Liver (tissue), 9 donors: Measurements from ENCODE around the gene ULK1. TPM values are rescaled to one million over a fixed set of nuclear protein-coding genes. Genes with fewer than 3 reads are reported as not detected.

Source experiments
- DNase-seq: peaks from one replicate; pipeline ENCODE4 v3.0.0-alpha.2; 2017; ENCODE audit warnings: low spot score
- H3K27ac ChIP-seq, 2 donors: one replicate each; pipeline ENCODE4 v1.7.0; 2013; ENCODE audit warnings: inconsistent platforms in 2 of 2, low read length in 2 of 2, control low read depth in 1 of 2, low read depth in 1 of 2, mild to moderate bottlenecking in 1 of 2
- H3K27me3 ChIP-seq, 4 donors: one replicate each; pipeline versions ENCODE4 v1.6.1 to v1.7.0; 2013; ENCODE audit warnings: low read length in 3 of 4, inconsistent platforms in 1 of 4, mild to moderate bottlenecking in 1 of 4, moderate library complexity in 1 of 4; ENCODE audit not compliant: control insufficient read depth in 4 of 4, insufficient read depth in 4 of 4
- H3K36me3 ChIP-seq, 4 donors: one replicate each; pipeline versions ENCODE4 v1.6.1 to v1.7.0; 2013; ENCODE audit warnings: low read length in 3 of 4, mild to moderate bottlenecking in 3 of 4, low read depth in 1 of 4, moderate library complexity in 1 of 4; ENCODE audit not compliant: control insufficient read depth in 4 of 4, insufficient read depth in 3 of 4
- H3K4me1 ChIP-seq, 4 donors: one replicate each; pipeline versions ENCODE4 v1.6.1 to v1.7.0; 2013; ENCODE audit warnings: low read length in 3 of 4, mild to moderate bottlenecking in 3 of 4, moderate library complexity in 1 of 4; ENCODE audit not compliant: control insufficient read depth in 4 of 4, insufficient read depth in 4 of 4
- H3K4me3 ChIP-seq, 3 donors: one replicate each; pipeline versions ENCODE4 v1.6.1 to v1.7.0; 2013; ENCODE audit warnings: low read length in 3 of 3, control low read depth in 1 of 3, low read depth in 1 of 3, mild to moderate bottlenecking in 1 of 3
- H3K9ac ChIP-seq, 2 donors: one replicate each; pipeline ENCODE4 v1.7.0; 2013; ENCODE audit warnings: low read length in 2 of 2, mild to moderate bottlenecking in 2 of 2, moderate library complexity in 2 of 2, control low read depth in 1 of 2, low read depth in 1 of 2
- H3K9me3 ChIP-seq, 4 donors: one replicate each; pipeline versions ENCODE4 v1.6.1 to v1.7.0; 2013; ENCODE audit warnings: low read length in 3 of 4; ENCODE audit not compliant: control insufficient read depth in 4 of 4
- EGR1 ChIP-seq, 2 donors: IDR thresholded peaks; 2 replicates each; pipeline ENCODE4 v1.6.1; 2016 to 2018; ENCODE audit warnings: antibody characterized with exemption in 2 of 2, low read depth in 2 of 2
- FOXA1 ChIP-seq: IDR thresholded peaks from 2 replicates; pipeline ENCODE4 v1.6.1; 2016; ENCODE audit warnings: antibody characterized with exemption
- FOXA2 ChIP-seq: IDR thresholded peaks from 2 replicates; pipeline ENCODE4 v1.6.1; 2016; ENCODE audit warnings: antibody characterized with exemption
- GABPA ChIP-seq, 2 donors: IDR thresholded peaks in 1 of 2; conservative IDR thresholded peaks in 1 of 2; 2 replicates each; pipeline ENCODE4 v1.6.1; 2016; ENCODE audit warnings: antibody characterized with exemption in 2 of 2, mild to moderate bottlenecking in 1 of 2, moderate library complexity in 1 of 2
- HNF4A ChIP-seq, 2 donors: conservative IDR thresholded peaks; 2 replicates each; pipeline ENCODE4 v1.6.1; 2016; ENCODE audit warnings: antibody characterized with exemption in 2 of 2, mild to moderate bottlenecking in 2 of 2
- HNF4G ChIP-seq: IDR thresholded peaks from 2 replicates; pipeline ENCODE4 v1.6.1; 2016; ENCODE audit warnings: antibody characterized with exemption
- JUND ChIP-seq, 2 donors: IDR thresholded peaks; 2 replicates each; pipeline ENCODE4 v1.6.1; 2016; ENCODE audit warnings: antibody characterized with exemption in 2 of 2
- NR2F2 ChIP-seq: IDR thresholded peaks from 2 replicates; pipeline ENCODE4 v1.6.1; 2016; ENCODE audit warnings: antibody characterized with exemption
- RAD21 ChIP-seq, 2 donors: IDR thresholded peaks; 2 replicates each; pipeline ENCODE4 v1.6.1; 2016; ENCODE audit warnings: antibody characterized with exemption in 2 of 2, mild to moderate bottlenecking in 2 of 2
- RXRA ChIP-seq, 2 donors: IDR thresholded peaks; 2 replicates each; pipeline ENCODE4 v1.6.1; 2017 to 2018; ENCODE audit warnings: antibody characterized with exemption in 2 of 2, mild to moderate bottlenecking in 1 of 2
- SP1 ChIP-seq: IDR thresholded peaks from 2 replicates; pipeline ENCODE4 v1.6.1; 2018; ENCODE audit warnings: antibody characterized with exemption, mild to moderate bottlenecking
- TAF1 ChIP-seq: conservative IDR thresholded peaks from 2 replicates; pipeline ENCODE4 v1.6.1; 2016; ENCODE audit warnings: antibody characterized with exemption, mild to moderate bottlenecking
- YY1 ChIP-seq: IDR thresholded peaks from 2 replicates; pipeline ENCODE4 v1.6.1; 2016; ENCODE audit warnings: antibody characterized with exemption, mild to moderate bottlenecking
- WGBS: extraction: QIAGEN DNeasy Blood & Tissue Kit; methylation state at CpG from one replicate; pipeline ENCODE4 v1.1.7; 2013; 5-methylcytosine and 5-hydroxymethylcytosine counted together
- polyA plus RNA-seq, 2 donors: library from polyadenylated mRNA; stranded (reverse) in 1 of 2; unstranded in 1 of 2; fragments of 200-250 nt in 1 of 2; fragments of >200 nt in 1 of 2; fragmentation: Nextera tagmentation in 1 of 2; extraction: Ambion mirVana in 1 of 2; gene quantifications; one replicate each; pipeline versions ENCODE4 v1.2.1 to v1.2.3, GENCODE V29; 2013 to 2015
- total RNA-seq, 2 donors: library from RNA; depleted of rRNA; stranded (reverse); fragments of >200 nt; gene quantifications; one replicate each; pipeline ENCODE4 v1.2.3, GENCODE V29; 2014
- TF ChIP-seq, protein P1 (sequence below): IDR thresholded peaks from 2 replicates; pipeline ENCODE4 v1.6.1; 2016; ENCODE audit warnings: antibody characterized with exemption
- TF ChIP-seq, protein P2 (sequence below): IDR thresholded peaks from 2 replicates; pipeline ENCODE4 v1.6.1; 2016; ENCODE audit warnings: antibody characterized with exemption
- TF ChIP-seq, protein P3 (sequence below): IDR thresholded peaks from 2 replicates; pipeline ENCODE4 v1.6.1; 2016; ENCODE audit warnings: antibody characterized with exemption
- TF ChIP-seq, protein P4 (sequence below): fragments of 150-350 bp; IDR thresholded peaks from 2 replicates; pipeline ENCODE4 v1.5.1; 2017; ENCODE audit warnings: improper control_type of control experiment, low read depth, low read length; ENCODE audit not compliant: missing input control
- TF ChIP-seq, protein P5 (sequence below): IDR thresholded peaks from 2 replicates; pipeline ENCODE4 v1.6.1; 2016; ENCODE audit warnings: antibody characterized with exemption, mild to moderate bottlenecking
- donor health status: healthy.
- donor health status: healthy.
- donor health status: healthy.
- donor health status: healthy.
- donor health status: healthy.

The ULK1 gene
- total and polyA plus RNA-seq, 4 donors: 12.5 to 41.7 (median 15.1) TPM

DNA sequence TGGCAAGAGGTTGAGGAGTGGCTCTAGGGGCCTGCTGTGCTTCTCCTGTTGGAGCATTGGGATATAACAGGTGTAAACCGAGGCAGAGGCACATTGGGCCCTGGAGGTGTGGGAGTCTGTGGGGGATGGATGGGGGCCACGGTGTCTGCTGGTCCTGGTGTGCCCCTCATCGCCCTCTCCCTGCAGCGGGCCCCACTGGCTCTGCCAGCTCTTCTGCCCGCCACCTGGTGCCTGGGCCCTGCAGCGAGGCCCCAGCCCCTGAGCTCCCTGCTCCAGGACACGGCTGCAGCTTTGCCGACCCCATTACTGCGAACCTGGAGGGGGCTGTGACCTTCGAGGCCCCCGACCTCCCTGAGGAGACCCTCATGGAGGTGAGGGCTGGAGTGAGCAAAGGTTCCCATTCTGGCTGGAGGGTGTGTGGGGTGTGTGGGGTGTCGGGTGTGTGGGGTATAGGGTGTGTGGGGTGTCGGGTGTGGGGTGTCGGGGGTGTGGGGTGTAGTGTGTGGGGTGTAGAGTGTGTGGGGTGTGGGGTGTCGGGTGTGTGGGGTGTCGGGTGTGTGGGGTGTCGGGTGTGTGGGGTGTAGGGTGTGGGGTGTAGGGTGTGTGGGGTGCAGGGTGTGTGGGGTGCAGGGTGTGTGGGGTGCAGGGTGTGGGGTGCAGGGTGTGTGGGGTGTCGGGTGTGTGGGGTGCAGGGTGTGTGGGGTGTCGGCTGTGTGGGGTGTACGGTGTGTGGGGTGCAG lies 24.1 kb downstream of the ULK1 start:
- Histone ChIP-seq H3K36me3 (peaks cover 36 to 78% (median 41%) of the 10 kb centered on the region in 4 donors), H3K4me3 (no peak overlapping the region), H3K27ac (no peak overlapping the region), H3K9me3 (no peaks in the 10 kb centered on the region), H3K4me1 (no peaks in the 10 kb centered on the region), H3K9ac (no peak overlapping the region), H3K27me3 (no peaks in the 10 kb centered on the region)
- 90% methylated on average over 20 of the region's 20 CpGs for WGBS
- TF ChIP-seq NR2F2 (no peak), RXRA (IDR thresholded peaks at IDR 0.05) (no peak), HNF4G (no peak), YY1 (no peak), HNF4A (conservative IDR thresholded peaks at IDR 0.05) (no peak), FOXA1 (no peak), FOXA2 (no peak), TAF1 (no peak), SP1 (no peak), JUND (IDR thresholded peaks at IDR 0.05) (no peak), RAD21 (IDR thresholded peaks at IDR 0.05) (no peak), EGR1 (IDR thresholded peaks at IDR 0.05; ENCODE audit: low read depth in 2 of 2) (no peak), GABPA (IDR thresholded peaks at IDR 0.05 in 1 of 2, conservative IDR thresholded peaks at IDR 0.05 in 1 of 2) (no peak)
- TF ChIP-seq, protein P1, sequence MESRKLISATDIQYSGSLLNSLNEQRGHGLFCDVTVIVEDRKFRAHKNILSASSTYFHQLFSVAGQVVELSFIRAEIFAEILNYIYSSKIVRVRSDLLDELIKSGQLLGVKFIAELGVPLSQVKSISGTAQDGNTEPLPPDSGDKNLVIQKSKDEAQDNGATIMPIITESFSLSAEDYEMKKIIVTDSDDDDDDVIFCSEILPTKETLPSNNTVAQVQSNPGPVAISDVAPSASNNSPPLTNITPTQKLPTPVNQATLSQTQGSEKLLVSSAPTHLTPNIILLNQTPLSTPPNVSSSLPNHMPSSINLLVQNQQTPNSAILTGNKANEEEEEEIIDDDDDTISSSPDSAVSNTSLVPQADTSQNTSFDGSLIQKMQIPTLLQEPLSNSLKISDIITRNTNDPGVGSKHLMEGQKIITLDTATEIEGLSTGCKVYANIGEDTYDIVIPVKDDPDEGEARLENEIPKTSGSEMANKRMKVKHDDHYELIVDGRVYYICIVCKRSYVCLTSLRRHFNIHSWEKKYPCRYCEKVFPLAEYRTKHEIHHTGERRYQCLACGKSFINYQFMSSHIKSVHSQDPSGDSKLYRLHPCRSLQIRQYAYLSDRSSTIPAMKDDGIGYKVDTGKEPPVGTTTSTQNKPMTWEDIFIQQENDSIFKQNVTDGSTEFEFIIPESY: no peak
- TF ChIP-seq, protein P2, sequence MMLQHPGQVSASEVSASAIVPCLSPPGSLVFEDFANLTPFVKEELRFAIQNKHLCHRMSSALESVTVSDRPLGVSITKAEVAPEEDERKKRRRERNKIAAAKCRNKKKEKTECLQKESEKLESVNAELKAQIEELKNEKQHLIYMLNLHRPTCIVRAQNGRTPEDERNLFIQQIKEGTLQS: no peak
- TF ChIP-seq, protein P3, sequence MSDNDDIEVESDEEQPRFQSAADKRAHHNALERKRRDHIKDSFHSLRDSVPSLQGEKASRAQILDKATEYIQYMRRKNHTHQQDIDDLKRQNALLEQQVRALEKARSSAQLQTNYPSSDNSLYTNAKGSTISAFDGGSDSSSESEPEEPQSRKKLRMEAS: no peak
- TF ChIP-seq, protein P4, sequence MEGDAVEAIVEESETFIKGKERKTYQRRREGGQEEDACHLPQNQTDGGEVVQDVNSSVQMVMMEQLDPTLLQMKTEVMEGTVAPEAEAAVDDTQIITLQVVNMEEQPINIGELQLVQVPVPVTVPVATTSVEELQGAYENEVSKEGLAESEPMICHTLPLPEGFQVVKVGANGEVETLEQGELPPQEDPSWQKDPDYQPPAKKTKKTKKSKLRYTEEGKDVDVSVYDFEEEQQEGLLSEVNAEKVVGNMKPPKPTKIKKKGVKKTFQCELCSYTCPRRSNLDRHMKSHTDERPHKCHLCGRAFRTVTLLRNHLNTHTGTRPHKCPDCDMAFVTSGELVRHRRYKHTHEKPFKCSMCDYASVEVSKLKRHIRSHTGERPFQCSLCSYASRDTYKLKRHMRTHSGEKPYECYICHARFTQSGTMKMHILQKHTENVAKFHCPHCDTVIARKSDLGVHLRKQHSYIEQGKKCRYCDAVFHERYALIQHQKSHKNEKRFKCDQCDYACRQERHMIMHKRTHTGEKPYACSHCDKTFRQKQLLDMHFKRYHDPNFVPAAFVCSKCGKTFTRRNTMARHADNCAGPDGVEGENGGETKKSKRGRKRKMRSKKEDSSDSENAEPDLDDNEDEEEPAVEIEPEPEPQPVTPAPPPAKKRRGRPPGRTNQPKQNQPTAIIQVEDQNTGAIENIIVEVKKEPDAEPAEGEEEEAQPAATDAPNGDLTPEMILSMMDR: no peak
- TF ChIP-seq, protein P5, sequence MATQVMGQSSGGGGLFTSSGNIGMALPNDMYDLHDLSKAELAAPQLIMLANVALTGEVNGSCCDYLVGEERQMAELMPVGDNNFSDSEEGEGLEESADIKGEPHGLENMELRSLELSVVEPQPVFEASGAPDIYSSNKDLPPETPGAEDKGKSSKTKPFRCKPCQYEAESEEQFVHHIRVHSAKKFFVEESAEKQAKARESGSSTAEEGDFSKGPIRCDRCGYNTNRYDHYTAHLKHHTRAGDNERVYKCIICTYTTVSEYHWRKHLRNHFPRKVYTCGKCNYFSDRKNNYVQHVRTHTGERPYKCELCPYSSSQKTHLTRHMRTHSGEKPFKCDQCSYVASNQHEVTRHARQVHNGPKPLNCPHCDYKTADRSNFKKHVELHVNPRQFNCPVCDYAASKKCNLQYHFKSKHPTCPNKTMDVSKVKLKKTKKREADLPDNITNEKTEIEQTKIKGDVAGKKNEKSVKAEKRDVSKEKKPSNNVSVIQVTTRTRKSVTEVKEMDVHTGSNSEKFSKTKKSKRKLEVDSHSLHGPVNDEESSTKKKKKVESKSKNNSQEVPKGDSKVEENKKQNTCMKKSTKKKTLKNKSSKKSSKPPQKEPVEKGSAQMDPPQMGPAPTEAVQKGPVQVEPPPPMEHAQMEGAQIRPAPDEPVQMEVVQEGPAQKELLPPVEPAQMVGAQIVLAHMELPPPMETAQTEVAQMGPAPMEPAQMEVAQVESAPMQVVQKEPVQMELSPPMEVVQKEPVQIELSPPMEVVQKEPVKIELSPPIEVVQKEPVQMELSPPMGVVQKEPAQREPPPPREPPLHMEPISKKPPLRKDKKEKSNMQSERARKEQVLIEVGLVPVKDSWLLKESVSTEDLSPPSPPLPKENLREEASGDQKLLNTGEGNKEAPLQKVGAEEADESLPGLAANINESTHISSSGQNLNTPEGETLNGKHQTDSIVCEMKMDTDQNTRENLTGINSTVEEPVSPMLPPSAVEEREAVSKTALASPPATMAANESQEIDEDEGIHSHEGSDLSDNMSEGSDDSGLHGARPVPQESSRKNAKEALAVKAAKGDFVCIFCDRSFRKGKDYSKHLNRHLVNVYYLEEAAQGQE: no peak
- DNase-seq: no peak
